Epithelial cell of proximal tubule (primary cell): ENCODE results near the gene PARP14. TPM values are rescaled to one million over a fixed set of nuclear protein-coding genes. Genes with fewer than 3 reads are reported as not detected.
"Not testable (repeated sequence)": the region's sequence is repeated elsewhere in the genome, so short reads cannot be mapped to it uniquely, and the experiment has no call there.

Source experiments
- DNase-seq: peaks from one replicate; pipeline ENCODE4 v3.0.0-alpha.2; 2011; ENCODE audit warnings: low read depth
- H3K4me3 ChIP-seq: 2 replicates; pipeline ENCODE4 v1.5.1; 2011; ENCODE audit warnings: low read depth, mild to moderate bottlenecking, low read length
- CTCF ChIP-seq: conservative IDR thresholded peaks from 2 replicates; pipeline ENCODE4 v1.5.1; 2012; ENCODE audit warnings: low read depth, mild to moderate bottlenecking, low read length
- total RNA-seq: library from RNA; depleted of rRNA; stranded (reverse); fragments of >200 nt; gene quantifications from 2 replicates; pipeline ENCODE4 v1.2.3, GENCODE V29; 2015

Gene PARP14
- total RNA-seq, 1 donor from 2014 or later = 27.7 TPM

DNA sequence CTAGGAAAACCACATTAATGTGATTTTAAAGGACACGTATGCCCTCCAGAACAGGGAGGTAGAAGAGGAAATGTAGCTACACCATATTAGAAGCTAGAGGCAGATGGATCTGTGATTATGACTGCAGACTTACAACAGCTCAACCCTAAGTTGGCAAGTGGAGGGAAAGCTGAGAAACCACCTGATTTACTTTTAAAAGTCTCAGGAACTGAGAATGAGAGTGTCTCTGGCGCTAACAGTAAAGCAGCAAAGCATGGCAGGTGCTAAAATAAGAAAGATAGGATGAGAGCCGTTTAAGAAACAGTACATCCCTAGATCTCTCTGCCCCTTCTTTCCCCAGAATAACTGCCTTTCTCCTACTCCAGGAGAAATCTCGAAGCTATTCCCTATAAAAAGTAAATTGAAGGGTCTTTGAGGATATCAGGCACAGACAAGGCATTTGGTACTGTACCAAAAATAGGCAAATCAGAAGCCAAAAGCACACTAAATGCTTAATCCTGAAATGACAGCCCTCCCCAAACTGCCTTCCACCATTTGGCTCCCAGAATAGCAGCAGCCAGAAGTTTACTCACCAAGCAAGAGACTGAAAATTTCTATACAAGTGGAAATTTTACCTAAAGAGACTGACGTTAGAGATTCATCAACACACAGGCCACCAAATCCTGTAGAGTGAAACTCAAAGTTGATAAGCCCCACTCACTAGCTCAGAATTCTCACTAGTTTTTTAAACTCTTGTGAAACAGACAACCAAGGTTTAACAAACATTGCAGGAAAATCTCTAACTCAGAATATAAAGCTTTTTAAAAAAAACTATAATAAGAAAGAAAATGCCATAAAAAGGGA, 34.3 kb upstream of the PARP14 start:
- no peak for TF ChIP-seq CTCF
- no peak for DNase-seq
- H3K4me3 ChIP-seq = no peak overlapping the region

GRCh38 chr3:122651233-122651907, 29.3 kb upstream of the PARP14 start:
- not testable (repeated sequence) for DNase-seq, H3K4me3 ChIP-seq

DNA sequence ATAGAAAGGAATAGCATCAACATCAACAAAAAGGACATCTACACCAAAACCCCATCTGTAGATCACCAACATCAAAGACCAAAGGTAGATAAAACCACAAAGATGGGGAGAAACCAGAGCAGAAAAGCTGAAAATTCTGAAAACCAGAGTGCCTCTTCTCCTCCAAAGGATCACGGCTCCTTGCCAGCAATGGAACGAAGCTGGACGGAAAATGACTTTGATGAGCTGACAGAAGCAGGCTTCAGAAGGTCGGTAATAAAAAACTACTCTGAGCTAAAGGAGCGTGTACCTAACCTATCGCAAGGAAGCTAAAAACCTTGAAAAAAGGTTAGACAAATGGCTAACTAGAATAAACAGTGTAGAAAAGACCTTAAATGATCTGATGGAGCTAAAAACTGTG, 28.7 kb upstream of the PARP14 start:
- not testable (repeated sequence) for DNase-seq, H3K4me3 ChIP-seq

DNA sequence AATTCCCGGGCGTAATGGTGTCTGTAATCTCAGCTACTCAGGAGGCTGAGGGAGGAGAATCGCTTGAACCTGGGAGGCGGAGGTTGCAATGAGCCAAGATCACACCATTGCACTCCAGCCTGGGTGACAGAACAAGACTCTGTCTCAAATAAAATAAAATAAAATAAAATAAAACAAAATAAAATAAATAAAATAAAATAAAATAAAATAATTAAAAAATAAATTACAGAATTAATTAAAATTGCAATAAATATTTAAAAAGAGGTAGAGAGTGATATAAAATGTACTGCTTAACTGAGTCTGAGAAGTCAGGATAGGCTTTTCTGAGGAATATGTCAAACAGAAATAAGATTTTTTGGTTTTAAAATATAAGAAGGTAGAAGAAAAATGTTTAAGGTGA, 22.3 kb upstream of the PARP14 start:
- not testable (repeated sequence) for H3K4me3 ChIP-seq, DNase-seq

DNA sequence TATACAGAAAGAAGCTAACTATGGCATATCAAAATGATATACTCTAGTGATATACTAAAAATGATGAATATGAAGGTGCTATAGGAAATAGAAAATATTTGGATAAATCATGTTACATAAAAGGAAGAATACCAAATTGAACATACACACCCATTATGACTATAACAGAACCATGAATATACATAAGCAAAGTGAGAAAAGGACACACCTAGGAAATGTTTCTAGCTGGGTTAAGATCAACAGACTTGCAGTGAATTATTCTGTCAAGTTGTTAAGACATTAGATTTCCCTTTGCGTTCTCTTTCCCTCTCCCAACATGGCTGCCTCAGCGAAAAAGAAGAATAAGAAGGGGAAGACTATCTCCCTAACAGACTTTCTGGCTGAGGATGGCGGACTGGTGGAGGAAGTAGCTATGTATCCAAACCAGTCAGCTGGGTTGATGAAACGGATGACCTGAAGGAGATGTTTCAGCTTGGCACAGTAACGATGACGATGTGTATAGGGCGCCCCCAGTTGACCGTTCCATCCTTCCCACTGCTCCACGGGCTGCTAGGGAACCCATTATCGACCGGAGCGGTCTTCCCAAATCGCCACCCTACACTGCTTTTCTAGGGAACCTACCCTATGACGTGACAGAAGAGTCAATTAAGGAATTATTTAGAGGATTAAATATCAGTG, 20.2 kb upstream of the PARP14 start:
- no peak for DNase-seq
- no peak overlapping the region for H3K4me3 ChIP-seq
- no peak for TF ChIP-seq CTCF

DNA sequence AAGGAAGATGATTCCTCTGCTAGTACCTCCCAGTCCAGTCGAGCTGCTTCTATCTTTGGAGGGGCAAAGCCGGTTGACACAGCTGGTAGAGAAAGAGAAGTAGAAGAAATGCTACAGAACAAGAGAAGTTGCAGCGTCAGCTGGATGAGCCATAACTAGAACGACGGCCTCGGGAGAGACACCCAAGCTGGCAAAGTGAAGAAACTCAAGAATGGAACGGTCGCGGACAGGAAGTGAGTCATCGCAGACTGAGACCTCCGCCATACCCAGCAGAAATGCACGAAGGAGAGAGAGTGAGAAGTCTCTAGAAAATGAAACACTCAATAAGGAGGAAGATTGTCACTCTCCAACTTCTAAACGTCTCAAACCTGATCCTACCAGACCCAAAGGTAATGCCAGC, 19.0 kb upstream of the PARP14 start:
- no peak for TF ChIP-seq CTCF
- DNase-seq = no peak
- no peak overlapping the region for H3K4me3 ChIP-seq

DNA sequence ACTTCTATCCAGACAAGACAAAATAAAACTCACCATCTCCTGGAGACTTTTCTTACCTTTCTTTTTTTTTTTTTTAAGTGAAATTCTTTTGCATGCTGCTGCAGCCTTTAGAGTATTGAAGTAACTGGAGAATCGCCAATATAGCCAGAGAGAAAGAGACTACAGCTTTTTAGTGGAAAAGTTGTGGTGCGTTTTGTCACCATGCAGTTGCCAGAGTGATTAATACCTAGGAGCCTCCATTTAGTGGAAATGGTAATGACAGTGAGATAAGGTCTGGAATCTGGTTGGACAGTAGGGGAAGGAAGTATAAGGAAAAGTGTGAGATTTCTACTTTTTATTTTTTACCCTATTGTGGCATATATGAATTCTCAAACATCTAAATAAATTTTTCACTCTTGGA, 18.1 kb upstream of the PARP14 start:
- DNase-seq = no peak
- no peak overlapping the region for H3K4me3 ChIP-seq
- no peak for TF ChIP-seq CTCF

- H3K4me3 ChIP-seq = no peak overlapping the region
- TF ChIP-seq CTCF = no peak
- no peak for DNase-seq
These were observed 15.3 kb upstream of the PARP14 start for GRCh38 chr3:122665226-122665786.
